HepG2 (cell line): ENCODE results near the gene HES6. TPM values are rescaled to one million over a fixed set of nuclear protein-coding genes. Genes with fewer than 3 reads are reported as not detected.
A peak's percentile ranks its signal among the peaks of the same experiment; 100 is the strongest.

Source experiments
- CEBPB ChIP-seq: IDR thresholded peaks from 2 replicates; pipeline ENCODE4 v1.6.1; 2011; ENCODE audit warnings: low read depth, low read length, improper control_type of control experiment, borderline replicate concordance
- CEBPZ ChIP-seq: IDR thresholded peaks from 2 replicates; pipeline ENCODE4 v1.6.1; 2012; ENCODE audit warnings: low read length, improper control_type of control experiment
- E2F2 ChIP-seq: sonication (generic); formaldehyde crosslinking; IDR thresholded peaks from 2 replicates; pipeline ENCODE4 v1.4.0; 2020; ENCODE audit warnings: missing genetic modification reagents, borderline replicate concordance
- HOXA7 ChIP-seq: sonication (generic); formaldehyde crosslinking; IDR thresholded peaks from 2 replicates; pipeline ENCODE4 v1.8.1; 2022; ENCODE audit warnings: mild to moderate bottlenecking, missing genetic modification reagents, moderate library complexity
- MAF1 ChIP-seq: sonication (generic); formaldehyde crosslinking; IDR thresholded peaks from 2 replicates; pipeline ENCODE4 v1.5.0; 2020; ENCODE audit warnings: missing genetic modification reagents, borderline replicate concordance
- MLXIP ChIP-seq: sonication (generic); formaldehyde crosslinking; IDR thresholded peaks from 2 replicates; pipeline ENCODE4 v1.9.0; 2021; ENCODE audit warnings: missing genetic modification reagents, borderline replicate concordance
- SAFB2 ChIP-seq: sonication (generic); formaldehyde crosslinking; IDR thresholded peaks from 2 replicates; pipeline ENCODE4 v1.5.1; 2020; ENCODE audit warnings: missing genetic modification reagents, low read depth, mild to moderate bottlenecking, borderline replicate concordance
- SRY ChIP-seq: sonication (generic); formaldehyde crosslinking; IDR thresholded peaks from 2 replicates; pipeline ENCODE4 v1.8.0; 2022; ENCODE audit warnings: mild to moderate bottlenecking, missing genetic modification reagents
- TOPORS ChIP-seq: sonication (generic); formaldehyde crosslinking; IDR thresholded peaks from 2 replicates; pipeline ENCODE4 v1.8.0; 2023; ENCODE audit warnings: mild to moderate bottlenecking, missing genetic modification reagents
- ZC3H4 ChIP-seq: sonication (generic); formaldehyde crosslinking; IDR thresholded peaks from 2 replicates; pipeline ENCODE4 v1.4.0; 2020; ENCODE audit warnings: missing genetic modification reagents, borderline replicate concordance
- ZNF275 ChIP-seq: sonication (generic); formaldehyde crosslinking; IDR thresholded peaks from 2 replicates; pipeline ENCODE4 v1.8.0; 2022; ENCODE audit warnings: missing genetic modification reagents, mild to moderate bottlenecking, inconsistent platforms, borderline replicate concordance
- ZNF281 ChIP-seq: sonication (generic); formaldehyde crosslinking; IDR thresholded peaks from 2 replicates; pipeline ENCODE4 v1.4.0; 2020; ENCODE audit warnings: missing genetic modification reagents, borderline replicate concordance
- ZNF317 ChIP-seq: sonication (generic); formaldehyde crosslinking; IDR thresholded peaks from 2 replicates; pipeline ENCODE4 v1.5.0; 2020; ENCODE audit warnings: mild to moderate bottlenecking, missing genetic modification reagents
- ZNF333 ChIP-seq: sonication (generic); formaldehyde crosslinking; IDR thresholded peaks from 2 replicates; pipeline ENCODE4 v1.4.0; 2020; ENCODE audit warnings: mild to moderate bottlenecking, missing genetic modification reagents, borderline replicate concordance
- ZNF605 ChIP-seq: sonication (generic); formaldehyde crosslinking; IDR thresholded peaks from 2 replicates; pipeline ENCODE4 v1.8.0; 2022; ENCODE audit warnings: mild to moderate bottlenecking, missing genetic modification reagents
- polyA plus RNA-seq, 8 experiments: library from polyadenylated mRNA; depleted of rRNA in 3 of 8; stranded (reverse) in 7 of 8; unstranded in 1 of 8; fragments of >200 nt; fragmentation: Illumina TruSeq in 4 of 8; extraction: Trizol in 4 of 8; gene quantifications; 2 replicates each; pipeline versions ENCODE4 v1.2.1 to v1.2.3, GENCODE V29; 2011 to 2016; ENCODE audit warnings: low read depth in 4 of 8, missing spikeins in 1 of 8, mixed read lengths in 1 of 8; ENCODE audit not compliant: insufficient read depth in 1 of 8
- total RNA-seq, 5 experiments: library from RNA; depleted of rRNA; stranded (reverse); fragments of >200 nt; fragmentation: Illumina TruSeq; extraction: Trizol; gene quantifications; 2 replicates each; pipeline ENCODE4 v1.2.3, GENCODE V29; 2016; ENCODE audit warnings: low read depth in 1 of 5

HES6 gene
- total and polyA plus RNA-seq, 2 of the 13 experiments (the other 11 are each of a cell fraction or from before 2014, with no cell fraction given), result 19.5 to 82.8 TPM

GRCh38 chr2:238287737-238288649, 48.2 kb upstream of the HES6 start, which contains the start of gene PER2 (continued):
- TF ChIP-seq CEBPZ (no peak), ZNF275 (CRISPR knock-in tag) (peak; percentile 39; the same call in 1 of the 2 replicates), MAF1 (CRISPR knock-in tag) (peak; percentile 73), CEBPB (peak; percentile 40; the same call in 1 of the 2 replicates), ZNF281 (CRISPR knock-in tag) (no peak), TOPORS (peak; percentile 70), MLXIP (no peak), ZC3H4 (no peak), E2F2 (CRISPR knock-in tag) (peak; percentile 61; the same call in 1 of the 2 replicates), ZNF317 (no peak), SRY (CRISPR knock-in tag) (no peak; the same call in 1 of the 2 replicates), HOXA7 (CRISPR knock-in tag) (no peak), ZNF333 (CRISPR knock-in tag) (no peak; the same call in 1 of the 2 replicates), SAFB2 (CRISPR knock-in tag) (no peak), ZNF605 (peak; percentile 81)
